GM11168 (cell line): ENCODE data around the gene AARSD1.
"Not testable (repeated sequence)": the region's sequence is repeated elsewhere in the genome, so short reads cannot be mapped to it uniquely, and the experiment has no call there.

Experiments
- in situ Hi-C: fragments of 300-500 bp; cut with MboI; formaldehyde crosslinking; loops from one replicate; pipeline ENCODE4 v1.12.0; 2022; ENCODE audit warnings: low sequenced_read_pairs; ENCODE audit not compliant: unreplicated experiment

The AARSD1 gene

GRCh38 chr17:42980766-42981397 is 16.6 kb upstream of the AARSD1 start:
- in situ Hi-C loops = no loop called here

DNA sequence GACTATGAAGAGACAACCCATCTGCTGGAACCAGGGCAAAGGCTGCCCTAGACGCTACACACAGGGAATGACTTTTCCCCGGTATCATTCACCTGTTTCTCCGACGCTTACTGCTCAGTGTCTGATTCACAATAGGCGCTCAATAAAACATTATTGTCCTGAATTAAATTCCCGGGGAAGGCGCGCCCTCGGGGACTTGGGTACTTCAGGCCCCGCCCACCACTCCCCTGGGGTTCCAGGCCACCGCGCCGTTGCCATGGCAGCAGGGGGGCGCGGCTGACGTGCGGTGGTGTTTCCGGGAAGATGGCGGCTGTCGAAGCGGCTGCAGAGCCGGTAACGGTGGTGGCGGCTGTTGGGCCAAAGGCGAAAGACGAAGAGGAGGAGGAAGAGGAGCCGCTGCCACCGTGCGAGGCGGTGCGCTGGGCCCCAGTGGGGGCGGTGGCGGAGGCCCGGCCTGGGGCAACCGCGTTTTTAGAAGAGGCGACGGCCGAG is 16.1 kb upstream of the AARSD1 start, which contains the start of gene RUNDC1:
Gene RUNDC1 (plus strand): TSS at position 292 of the 492 bp plus-strand sequence. CDS start 12 bp downstream, at position 304.
- in situ Hi-C loops = no loop called here

DNA sequence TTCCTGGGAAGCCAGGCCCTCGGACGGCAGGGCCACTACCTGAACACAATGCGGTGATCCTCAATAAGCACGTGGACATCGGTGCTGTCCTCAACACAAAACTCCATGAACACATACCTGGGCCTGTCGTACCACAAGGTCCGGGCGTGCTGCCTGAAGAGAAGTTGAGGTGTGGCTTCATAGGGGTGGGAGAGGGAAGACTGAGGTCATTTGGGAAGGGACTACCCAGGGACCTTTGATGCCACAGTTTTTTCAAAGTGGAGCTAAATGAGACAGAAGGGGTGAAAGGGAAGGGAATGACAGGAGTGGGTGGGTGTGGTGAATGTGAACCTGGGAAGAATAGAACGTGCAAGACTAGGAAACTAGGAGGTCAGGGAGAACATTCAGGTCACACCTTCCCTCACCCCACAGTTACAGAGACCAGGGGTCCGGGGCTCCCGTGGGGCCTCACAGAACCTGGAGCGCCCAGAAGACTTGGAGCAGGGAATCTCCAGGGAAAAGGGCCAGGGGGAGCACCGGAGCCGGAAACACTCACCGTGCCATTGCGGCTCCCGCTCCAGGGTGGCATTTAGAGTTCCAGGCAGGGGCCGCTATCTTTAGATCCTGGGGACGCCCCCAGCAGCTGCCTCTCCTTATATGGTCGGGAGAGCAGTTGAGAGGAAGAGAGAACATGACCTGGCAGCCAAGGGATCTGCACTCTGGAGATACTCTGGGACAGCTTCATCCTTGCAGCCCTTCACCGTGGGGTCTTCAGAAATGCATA is 15.4 kb upstream of the AARSD1 start, which contains the start of gene PTGES3L:
Gene PTGES3L (minus strand): TSS at position 570 of the 763 bp plus-strand sequence. CDS start 27 bp downstream, at position 543.
- in situ Hi-C loops = no loop called here

DNA sequence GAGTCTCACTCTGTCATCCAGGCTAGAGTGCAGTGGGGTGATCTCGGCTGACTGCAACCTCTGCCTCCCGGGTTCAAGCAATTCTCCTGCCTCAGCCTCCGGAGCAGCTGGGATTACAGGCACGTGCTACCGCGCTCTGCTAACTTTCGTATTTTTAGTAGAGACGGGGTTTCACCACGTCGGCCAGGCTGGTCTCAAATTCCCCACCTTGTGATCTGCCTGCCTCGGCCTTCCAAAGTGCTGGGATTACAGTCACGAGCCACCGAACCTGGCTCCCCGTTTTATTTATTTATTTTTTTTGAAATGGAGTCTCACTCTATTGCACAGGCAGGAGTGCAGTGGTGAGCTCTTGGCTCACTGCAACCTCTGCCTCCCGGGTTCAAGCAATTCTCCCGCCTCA is 11.4 kb upstream of the AARSD1 start:
- in situ Hi-C loops = not testable (repeated sequence)

- in situ Hi-C loops = no loop called here
These were observed 11.0 kb upstream of the AARSD1 start for GRCh38 chr17:42975265-42975664.

DNA sequence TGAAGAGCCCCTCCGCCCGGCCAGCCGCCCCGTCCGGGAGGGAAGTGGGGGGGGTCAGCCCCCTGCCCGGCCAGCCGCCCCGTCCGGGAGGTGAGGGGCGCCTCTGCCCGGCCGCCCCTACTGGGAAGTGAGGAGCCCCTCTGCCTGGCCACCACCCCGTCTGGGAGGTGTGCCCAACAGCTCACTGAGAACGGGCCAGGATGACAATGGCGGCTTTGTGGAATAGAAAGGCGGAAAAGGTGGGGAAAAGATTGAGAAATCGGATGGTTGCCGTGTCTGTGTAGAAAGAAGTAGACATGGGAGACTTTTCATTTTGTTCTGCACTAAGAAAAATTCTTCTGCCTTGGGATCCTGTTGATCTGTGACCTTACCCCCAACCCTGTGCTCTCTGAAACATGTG is 9.1 kb upstream of the AARSD1 start:
- in situ Hi-C loops = not testable (repeated sequence)

- in situ Hi-C loops = no loop called here
These were observed 7.3 kb upstream of the AARSD1 start for GRCh38 chr17:42971589-42971988.

GRCh38 chr17:42969001-42969581 is 4.8 kb upstream of the AARSD1 start:
- in situ Hi-C loops = no loop called here

DNA sequence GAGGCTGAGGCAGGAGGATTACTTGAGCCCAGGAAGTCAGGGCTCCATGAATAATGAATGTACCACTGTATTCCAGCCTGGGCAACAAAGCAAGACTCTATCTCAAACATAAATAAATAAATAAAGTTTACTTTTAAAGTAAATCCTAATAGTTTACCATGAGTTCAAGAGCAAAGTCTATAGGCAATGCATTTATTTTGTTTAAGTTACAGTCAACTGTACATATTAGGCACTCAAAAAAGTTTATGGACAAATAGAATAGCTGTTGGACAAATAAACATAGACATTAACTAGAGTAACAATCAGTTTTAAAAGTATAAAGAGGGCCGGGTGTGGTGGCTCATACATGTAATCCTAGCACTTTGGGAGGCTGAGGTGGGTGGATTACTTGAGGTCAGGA is 3.7 kb upstream of the AARSD1 start:
- in situ Hi-C loops = no loop called here

- in situ Hi-C loops = no loop called here
These were observed 10.6 kb downstream of the AARSD1 start for GRCh38 chr17:42953669-42954068.

DNA sequence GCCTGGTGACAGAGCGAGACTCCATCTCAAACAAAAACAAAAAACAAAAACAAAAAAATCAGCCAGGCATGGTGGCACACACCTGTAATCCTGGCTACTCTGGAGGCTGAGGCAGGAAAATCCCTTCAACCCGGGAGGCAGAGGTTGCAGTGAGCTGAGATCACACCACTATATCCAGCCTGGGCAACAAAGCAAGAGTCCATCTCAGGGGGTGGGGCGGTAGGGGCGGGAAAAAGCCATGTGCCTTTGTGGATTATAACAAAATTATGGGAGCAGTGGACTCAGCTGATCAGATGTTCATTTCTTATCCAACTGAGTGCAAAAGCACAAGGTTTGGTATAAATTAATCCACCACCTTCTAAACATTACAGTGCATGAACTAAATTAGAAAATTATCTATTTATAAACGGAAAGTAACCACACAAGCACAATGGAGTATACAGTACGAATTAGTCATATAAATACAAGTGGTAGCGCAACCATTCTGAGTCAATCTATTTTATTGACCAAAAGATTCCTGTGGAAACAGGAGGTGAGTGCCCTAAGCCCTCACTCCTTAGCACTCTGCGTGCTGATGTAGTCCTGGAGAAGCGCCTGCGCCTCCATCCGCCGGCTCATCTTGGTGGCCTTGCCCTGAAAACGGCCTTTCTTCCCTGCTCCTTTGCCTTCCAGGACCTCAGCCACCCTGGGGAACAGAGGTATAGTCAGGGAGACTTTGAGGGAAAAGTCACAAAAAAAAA is 14.0 kb downstream of the AARSD1 start:
- in situ Hi-C loops = no loop called here

DNA sequence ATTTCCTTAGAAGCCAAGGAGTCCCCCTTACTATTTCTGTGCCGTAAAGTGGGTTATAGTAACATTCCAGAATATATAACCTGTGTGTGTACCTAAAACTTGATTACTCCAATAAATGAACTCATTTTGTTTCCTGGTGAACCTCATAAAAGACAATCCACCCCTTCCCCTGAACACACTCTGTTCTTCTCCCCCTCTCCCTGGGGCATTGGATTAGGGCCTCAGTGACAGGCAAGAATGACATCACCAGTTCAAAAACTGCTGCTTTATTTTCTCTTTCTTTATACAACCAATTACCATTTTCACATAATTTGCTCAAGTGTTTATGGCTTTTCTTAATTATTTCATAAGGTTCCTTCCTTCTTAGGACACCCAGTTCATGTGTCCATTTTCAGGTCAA is 17.4 kb downstream of the AARSD1 start:
- in situ Hi-C loops = no loop called here

DNA sequence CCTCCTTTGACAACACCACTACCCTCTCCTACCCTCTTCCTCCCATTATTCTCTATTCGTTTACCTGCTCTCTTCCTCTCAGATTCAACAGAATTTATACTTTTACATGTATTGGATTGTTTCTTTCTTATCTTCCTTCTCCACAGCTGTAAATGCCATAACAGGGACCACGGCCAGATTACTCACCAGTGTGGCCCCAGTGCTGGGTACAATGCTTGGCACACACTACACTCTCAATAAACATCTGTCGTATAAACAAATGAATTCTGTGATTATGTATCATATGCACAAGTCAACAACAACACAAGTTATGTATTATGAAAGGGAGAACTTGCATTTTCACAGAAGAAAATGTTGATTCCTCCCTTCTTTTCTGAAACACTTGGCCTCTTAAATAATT is 20.0 kb downstream of the AARSD1 start:
- in situ Hi-C loops = no loop called here

DNA sequence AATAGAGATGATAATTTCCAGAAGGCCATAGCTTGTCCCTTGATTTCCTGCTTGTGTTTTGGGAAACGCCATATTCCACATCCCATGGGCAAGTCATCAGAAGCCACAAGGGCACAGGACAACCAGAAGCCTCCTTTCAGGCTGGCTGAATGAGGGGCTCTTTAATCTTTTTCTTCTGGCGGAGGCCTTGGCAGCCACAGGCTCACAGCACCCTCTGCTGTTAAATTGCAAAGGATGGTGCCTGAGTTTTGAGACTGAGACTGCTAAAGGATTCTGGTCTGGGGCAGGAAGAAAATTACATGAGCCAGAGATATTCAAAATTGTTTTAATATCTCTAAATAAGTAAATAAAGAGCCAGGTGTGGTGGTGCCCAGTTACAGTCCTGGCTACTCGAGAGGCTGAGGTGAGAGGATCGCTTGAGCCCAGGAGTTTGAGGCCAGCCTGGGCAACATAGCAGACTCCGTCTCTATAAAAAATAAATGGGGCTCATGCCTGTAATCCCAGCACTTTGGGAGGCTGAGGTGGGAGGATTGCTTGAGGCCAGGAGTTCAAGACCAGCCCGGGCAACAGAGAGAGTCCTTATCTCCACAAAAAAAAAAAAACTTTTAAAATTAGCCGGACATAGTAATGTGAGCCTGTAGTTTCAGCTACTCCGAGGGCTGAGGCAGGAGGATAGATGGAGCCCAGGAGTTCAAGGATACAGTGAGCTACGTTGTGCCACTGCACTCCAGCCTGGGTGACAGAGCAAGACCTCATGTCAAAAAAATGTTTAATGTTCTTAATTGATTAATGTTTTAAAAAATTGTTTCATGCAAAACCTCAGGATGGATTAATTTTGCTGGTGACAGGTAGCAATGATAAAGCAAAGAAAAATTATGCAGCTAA is 26.3 kb downstream of the AARSD1 start:
- in situ Hi-C loops = no loop called here

DNA sequence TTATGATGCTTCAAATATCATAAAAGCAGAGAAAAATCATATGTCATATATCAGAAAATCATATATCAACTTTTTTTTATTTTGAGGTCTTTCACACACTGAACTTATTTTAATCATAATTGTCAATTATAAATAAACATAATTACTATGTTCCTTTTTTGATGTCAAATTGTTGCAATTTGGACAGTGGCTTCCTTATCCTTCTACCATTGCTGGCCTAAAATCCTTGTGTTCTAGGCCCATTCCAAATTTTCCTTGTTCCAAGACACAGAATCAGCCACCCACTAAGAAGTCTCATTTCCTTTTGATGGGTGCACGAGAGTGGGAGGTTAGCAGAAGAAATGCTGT is 34.8 kb downstream of the AARSD1 start:
- in situ Hi-C loops = no loop called here

GRCh38 chr17:42928714-42929496 is 35.3 kb downstream of the AARSD1 start:
- in situ Hi-C loops = no loop called here

- in situ Hi-C loops = no loop called here
These were observed 39.4 kb downstream of the AARSD1 start for GRCh38 chr17:42924891-42925290.

DNA sequence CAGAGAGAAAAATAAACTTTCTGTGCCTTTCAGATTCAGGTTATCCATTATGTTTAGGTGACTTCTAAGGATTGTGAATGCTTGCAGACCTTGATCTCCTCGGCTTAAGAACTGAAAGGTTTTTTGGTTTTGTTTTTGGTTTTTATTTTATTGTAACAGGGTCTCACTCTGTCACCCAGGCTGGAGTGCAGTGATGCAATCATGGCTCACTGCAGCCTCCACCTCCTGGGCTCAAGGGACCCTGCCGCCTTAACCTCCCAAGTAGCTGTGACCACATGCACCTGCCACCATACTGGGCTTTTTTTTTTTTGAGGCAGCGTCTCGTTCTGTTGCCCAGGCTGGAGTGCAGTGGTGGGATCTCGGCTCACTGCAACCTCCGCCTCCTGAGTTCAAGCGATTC is 40.8 kb downstream of the AARSD1 start:
- in situ Hi-C loops = not testable (repeated sequence)

DNA sequence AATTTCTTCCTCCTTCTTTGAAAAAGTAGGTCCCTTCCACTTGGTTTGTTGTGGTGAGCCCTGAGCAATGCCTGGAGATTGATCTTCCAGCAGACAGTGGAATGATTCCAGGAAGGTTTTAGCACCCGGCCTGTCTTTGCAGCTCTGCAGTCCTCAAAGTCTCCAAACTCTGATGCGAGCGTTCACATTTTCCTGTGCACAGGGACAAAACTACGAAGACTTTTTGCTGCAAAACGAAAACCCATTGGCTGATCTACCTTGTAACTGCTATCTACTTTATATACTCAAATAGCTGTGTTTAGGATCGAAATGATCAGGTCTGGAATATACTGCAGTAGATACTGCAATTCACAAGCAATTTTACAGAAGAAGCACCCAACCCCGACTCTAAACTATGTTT is 42.0 kb downstream of the AARSD1 start:
- in situ Hi-C loops = no loop called here
